Astrocyte of the hippocampus (primary cell): ENCODE results near the gene MEOX2.

Experiments
- DNase-seq: peaks from one replicate; pipeline ENCODE4 v3.0.0; 2011; ENCODE audit warnings: low read depth, low spot score

The MEOX2 gene

DNA sequence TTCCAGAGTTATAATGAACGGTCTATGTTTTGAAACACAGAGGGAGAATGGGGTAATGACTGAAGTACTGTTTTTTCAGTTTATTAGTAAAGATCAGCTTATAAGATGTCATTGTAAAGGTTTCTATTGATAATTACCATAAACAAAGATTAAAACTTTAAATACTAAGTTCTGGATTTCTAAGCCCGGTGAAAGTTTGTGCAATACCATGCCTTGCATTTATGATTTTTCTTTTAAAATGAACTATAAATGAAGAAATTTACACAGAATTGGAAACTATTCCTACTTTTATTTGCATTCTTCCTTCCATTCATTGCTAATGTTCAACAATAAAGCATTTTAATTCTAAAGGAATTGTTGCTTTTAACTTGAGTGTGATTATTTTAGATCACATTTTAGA is 4.9 kb downstream of the MEOX2 start:
- DNase-seq, result no peak

DNA sequence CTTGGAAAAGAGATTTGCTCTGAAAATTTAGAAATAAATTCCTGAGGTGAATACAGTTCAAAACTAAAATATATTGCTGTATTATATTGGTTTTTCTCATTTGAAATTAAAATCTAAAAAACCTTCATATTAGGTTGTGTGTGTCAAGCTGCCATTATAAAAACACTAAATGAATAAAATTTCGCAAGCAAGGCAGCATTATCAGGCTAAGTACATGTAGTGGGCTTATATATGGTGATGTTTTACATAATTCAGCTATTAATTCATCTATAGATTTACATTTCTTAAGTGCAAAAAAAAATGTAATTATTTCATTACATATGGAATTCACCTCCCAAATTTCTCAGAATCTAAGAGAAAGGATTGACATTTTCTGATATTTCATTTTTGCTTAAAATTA is 5.3 kb downstream of the MEOX2 start:
- DNase-seq, result no peak

DNA sequence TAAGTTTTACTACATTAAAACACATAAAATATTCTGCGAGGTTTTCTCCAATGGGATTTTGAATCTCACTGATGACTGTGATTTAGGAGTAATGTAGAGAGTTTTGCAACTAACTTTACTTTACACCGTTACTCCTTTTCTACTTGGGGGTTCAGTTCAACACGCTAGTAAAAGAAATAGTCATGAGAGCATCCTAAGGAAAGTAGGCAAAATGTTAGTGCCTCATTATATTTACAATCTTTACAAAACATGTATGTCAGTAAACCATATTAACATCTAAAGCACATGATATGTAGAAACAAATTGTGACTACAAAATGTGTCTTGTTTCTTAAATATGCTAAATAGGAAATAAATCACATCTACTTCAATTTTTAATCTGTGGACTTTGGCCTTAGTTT is 6.0 kb downstream of the MEOX2 start:
- no peak for DNase-seq

DNA sequence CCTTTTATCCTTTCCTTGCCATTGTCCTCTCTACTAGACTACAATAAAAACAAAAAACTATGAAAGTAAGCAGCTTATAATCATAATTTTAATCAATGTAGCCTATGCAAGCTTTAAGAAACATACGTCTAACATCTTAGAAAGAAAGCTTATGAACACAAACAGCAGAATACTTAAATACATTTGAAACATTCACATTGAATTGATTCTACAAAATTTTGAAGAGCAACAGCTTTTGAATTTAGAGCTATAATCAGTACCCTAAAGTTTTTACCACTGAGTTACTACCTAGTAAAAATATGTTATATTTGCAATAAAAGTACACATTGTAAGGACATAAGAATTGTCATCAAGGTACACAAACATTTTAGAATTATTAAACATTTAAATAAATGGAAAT is 7.2 kb downstream of the MEOX2 start:
- DNase-seq, result no peak

DNA sequence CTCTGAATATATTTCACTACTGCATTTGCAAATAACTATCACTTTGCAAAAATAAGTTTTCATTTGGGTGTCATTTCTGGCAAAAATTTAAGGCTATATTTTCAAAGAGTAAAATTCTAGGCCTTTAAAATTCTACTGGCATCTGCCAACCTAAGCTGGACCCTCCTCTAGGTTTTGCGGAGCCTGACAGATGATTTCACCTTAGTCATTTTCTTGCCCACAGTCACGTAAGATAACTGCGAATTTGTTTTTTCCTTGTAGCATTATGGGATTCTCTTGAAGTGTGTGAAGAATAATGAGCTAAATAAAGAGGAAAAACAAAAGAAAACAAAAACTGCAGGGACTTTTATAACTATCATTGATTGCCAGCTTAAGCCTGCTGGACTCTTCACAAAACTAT is 7.8 kb downstream of the MEOX2 start:
- DNase-seq, result no peak

DNA sequence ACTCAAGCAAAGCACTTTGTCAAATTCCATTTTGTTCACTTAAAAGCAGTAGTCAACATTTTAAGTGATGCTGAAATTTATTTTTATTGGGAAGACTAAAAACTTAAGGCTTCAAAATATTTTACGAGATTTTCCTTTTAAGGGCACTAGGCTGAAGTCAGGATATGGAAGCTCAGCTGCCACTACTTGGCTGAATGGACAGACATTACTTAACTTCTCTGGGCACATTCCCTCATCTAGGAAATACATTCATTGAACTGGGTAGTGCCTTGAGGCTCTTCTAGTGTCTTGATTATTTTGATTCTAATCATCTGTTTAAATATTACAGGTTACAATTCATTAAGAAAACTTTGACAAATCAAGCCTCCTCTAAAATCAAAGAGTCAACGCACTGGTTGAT is 11.1 kb downstream of the MEOX2 start:
- no peak for DNase-seq

DNA sequence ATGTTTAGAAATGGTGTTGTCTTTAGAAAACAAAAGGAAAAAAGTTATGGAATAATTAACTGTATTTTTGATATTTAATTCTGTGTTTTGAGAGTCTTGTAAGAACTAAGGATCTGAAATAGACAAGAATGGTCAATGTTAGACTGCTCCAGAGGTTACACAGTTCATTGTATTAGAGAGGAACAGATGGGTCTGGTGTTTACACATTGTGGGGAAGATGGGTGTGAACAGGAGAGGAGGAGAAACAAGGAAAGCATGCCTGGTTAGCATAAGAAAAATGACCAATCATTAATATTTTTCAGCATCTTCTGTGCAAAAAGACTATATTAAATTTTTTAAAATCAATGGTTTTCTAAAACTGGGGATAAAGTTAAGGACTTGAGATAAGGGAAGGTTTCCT is 11.9 kb downstream of the MEOX2 start:
- no peak for DNase-seq

DNA sequence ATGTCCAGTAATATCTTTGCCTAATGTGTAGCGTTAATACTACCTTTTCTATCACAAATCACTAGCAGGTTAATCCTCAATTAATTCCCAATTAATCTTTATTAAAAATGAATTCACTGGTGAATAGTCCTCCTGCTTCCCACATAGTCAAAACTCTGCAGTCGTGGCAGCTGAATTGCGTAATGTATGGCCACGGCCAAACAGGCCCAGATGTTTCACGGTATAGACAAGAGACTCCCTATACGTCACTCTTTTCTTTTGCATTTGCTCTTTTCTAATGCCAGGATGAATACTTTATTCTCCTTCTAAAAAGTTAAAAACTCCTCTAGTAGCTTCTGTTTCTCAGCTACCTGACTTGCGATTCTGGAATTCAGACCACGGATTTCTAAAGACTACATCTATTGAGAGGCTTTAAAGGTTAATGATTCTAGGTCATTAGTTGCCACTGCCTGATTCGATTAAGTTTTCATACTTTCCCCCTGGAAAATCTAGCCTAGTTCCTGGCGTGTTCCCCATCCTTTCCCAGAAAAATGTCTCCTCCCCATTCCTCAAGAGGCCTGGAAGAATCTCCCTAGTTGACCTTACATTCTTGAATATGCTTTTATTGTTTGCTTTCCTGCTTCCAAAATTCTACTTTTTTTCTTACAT is 16.9 kb downstream of the MEOX2 start:
- DNase-seq, result peak; percentile 1

DNA sequence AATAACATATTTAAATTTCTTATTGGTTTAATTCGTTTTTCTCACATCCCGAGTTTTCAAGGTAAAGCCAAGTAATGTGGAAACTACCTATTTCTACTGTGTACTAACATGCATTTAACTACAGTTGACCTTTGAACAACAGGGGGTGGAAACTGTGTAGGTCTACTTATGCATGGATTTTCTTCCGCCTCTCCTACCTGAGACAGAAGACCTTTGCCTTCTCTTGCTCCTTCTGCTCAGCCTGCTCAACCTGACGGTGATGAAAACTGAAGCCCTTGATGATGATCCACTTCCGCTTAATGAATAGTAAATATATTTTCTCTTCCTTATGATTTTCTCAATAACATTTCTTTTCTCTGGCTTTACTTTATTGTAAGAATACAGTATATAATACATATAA is 18.5 kb downstream of the MEOX2 start:
- no peak for DNase-seq

DNA sequence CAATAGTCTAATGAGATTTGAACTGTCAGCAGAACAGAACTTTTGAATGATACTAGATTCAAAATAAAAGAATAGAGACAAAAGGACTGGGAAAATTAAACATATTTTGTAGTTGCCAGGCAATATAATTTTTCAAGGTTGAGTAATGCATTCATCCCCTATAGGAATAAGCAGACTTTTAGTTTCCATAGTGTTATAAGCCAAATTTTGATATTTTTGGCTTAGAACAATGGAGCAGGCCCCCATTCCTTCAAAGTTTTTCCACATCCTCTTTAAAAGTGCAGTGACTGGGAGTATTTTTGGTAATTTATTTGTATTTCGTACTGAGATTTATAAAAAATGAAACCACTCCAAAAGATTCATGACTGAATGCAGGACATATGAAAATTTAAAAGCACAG is 24.0 kb downstream of the MEOX2 start:
- no peak for DNase-seq

DNA sequence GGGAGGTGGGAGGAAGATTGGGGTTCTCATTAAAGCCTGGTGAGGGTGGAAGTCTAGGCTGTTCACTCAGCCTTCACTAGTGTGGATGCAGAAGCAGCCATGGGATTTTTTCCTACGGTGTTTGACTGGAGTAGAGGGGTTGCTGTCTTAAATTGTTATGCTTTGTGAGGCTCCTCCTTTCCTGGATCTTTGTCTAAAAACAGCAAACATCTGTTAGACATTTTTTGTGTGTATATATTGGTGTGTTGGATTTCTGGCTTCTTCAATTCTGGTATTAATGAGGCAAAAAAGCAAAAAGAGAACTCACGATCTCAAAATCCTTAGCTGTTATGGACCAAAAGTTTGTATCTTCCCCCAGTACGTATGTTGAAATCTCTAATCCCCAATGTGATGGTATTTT is 28.2 kb downstream of the MEOX2 start:
- DNase-seq, result no peak

DNA sequence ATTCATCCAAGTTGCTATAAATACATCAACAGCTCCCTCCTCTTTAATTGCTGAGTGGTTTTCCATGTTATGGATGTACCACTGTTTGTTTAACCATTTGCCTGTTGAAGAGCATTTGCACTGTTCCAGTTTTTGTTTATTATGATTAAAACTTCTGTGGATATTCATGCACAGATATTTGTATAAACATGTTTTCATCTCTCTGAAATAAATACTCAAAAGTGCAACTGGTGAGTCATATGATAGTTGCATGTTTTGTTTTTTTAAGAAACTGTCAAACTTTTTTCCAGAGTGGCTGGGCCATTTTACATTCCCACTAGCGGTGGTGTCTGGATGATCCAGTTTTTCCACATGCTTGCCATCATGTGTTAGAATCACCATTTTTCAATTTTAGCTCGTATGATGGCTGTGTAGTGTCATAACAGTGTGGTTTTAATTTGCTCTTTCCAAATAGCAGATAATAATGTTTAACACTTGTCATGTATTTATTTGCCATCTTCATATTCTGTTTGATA is 33.6 kb downstream of the MEOX2 start:
- DNase-seq, result no peak

DNA sequence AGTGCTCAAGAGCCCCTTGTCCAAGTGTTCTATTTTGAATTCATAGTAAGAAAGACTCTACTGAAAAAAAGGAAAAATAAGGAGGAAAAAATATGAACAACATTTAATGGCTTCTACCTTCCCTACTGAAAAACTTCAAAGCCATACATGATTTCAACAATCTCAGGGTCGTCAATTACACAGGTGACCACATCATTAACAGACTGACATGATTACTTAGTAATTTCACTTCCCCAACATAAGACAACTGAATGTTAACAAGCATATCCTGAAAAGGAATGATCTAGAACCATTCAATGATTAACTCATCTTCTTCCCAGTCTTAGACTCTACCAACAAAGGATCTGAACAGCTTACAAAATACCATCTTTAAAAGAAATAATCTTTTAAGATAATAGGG is 34.8 kb downstream of the MEOX2 start:
- no peak for DNase-seq

DNA sequence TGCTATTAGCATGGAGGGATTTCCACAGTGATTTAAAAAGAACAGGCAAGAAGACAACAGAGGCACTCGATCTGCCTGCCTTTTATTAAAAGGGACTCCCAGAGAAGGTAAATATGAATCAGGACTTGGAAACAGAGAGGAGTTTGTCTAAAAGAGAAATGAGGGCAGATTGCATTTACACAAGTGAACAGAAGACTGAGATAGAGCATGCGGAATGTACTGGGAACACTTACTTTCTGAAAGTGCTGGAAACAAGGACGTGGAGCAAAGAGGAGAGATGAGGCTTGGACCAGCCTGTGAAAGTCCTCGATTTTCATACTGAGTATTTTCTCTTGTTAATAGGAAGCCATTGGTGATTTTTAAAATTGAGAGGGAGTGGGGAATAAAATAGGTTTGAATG is 35.7 kb downstream of the MEOX2 start:
- DNase-seq, result no peak

DNA sequence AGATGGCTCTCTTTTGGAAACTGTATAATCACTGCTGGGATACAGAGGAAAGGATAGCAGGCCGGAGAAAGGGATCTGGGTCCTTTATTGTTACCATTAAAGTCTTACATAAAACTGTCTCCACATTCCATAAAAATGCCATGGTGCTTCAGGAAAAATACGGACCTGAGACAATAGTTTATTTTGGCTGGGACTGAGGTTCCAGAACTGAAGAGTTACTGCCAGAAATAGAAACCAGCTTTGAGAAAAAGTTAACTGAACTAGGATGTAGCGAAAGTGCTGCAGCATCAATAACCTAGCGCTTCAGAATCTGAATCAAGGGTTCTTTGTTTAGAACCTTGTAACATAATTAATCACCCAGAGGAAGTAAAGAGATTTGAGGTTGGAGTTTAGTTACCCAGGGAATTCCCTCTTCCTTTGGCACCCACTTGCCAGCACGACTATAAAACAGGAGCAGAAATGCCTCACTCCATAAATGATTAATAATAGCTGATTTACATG is 38.0 kb downstream of the MEOX2 start:
- DNase-seq, result peak; percentile 13

DNA sequence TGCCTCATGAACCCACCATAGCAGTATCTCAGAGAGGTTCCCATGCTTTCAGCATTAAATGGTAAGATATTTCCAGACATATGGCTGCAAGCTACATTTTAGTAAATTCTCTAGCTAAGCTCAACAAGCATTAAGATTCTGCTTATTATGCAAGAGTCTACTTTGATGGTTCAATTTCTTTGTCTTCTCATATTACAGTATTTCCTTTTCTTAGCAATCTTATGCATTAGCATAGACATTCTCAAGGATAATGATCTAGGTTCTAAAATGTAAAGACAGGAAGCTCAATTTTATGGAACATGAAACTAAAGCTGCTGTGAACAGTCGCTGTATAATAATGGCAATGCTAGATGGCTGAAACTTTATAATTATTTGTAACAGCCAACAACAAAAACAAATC is 39.2 kb downstream of the MEOX2 start:
- DNase-seq, result no peak

DNA sequence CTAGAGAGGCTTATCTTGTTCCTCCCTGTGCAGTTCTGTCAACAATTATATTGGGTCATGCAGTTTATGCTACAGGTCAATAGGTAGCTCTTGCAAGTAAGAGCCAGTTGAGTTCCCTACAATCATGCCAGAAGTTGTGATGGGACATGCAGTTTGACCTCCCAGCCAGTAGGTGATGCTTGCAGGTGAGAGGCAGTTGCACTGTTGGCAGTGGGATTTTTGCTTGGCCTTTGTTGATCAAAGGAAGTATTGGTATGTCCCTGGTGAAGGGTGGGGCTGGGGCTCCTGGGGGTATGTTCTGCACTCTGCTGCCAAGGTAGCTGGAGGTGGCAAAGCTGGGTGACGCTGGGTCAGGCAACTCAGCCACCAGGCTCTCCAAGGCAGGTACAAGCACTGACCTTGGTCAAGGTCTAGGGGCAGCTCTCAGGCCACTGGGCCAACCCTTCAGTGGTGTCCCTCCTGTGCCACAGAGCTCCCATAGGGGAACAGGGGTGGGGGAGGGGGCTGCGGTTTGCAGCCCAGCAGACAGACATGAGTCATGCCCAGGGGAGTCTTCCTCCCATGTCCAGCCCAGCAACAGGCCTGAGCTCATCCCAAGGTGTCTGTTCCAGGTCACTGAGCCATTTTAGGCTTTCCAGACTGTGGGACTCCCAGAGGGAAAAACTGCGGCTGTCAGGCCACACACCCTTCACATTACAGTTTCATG is 43.3 kb downstream of the MEOX2 start:
- DNase-seq, result no peak

DNA sequence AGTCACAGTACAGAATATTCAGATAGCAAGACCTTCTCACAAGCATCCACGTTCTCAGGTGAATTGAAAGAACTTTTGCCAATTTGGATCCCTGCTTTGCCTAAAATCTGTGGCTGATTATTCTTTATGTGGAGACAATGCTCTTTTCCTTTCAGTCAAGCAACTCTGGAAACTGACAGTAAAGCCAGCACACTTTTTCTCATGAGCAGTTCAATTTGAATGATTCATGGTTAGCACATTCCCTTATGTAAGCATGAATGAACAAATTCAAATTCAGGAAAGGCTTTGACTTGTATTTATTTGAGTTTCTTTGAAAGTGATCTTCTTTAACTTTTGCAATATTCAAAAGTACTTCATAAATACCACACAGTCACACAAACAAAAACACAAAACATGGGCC is 57.6 kb downstream of the MEOX2 start:
- DNase-seq, result peak; percentile 55

DNA sequence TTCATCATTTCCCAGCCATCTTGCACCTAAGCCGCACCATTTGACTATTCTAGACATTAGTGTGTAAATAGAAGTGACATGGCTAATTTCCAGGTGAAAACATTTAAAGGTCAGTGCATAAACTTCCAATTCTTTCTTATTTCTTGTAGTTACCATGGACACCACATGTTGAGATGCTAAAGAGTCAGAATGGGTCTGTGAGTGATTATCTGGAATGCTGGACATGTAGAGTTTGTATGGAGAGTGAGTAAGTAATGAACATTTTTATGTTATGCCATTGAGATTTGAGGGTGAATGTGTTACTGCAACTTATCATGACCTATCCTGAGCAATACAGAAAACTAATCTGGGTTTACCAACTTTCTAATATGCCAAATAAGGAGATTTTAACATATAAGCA is 60.4 kb downstream of the MEOX2 start:
- DNase-seq, result peak; percentile 36

DNA sequence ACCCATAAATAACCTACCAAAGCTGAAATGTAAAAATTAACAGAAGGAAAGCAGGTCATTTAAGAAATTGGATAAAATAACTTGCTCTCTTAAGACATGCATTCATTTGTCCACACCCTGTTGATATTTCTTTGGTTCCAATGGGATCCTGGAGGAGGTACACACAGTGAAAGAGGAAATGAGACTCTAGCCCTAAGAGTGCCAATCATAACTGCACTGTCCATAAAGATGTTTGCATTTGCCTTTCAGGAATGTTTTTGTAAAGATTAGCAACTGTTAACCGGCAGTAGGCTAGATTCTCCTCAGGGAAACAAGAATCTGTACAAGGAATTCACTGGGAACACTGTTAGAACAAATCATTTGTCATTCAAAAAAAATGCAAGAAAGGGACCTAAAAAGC is 61.0 kb downstream of the MEOX2 start:
- peak; percentile 20 for DNase-seq

DNA sequence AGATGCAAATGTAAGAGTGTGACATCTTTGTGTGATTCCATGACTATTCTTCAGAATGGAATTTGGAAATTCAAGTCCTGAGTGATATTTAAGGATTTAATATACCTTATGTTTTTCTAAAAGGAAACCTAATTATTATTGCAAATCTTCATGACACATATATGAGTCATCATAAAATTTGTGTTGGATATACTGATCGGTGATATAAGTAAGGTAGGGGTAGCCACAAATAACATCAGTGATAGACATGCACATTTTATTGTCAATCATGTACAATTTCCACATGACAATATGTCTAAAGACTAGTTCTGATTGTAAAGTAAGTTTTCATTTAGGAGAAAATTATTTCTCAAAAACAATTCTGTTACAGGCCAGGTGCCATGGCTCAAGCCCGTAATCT is 65.0 kb downstream of the MEOX2 start:
- DNase-seq, result no peak

DNA sequence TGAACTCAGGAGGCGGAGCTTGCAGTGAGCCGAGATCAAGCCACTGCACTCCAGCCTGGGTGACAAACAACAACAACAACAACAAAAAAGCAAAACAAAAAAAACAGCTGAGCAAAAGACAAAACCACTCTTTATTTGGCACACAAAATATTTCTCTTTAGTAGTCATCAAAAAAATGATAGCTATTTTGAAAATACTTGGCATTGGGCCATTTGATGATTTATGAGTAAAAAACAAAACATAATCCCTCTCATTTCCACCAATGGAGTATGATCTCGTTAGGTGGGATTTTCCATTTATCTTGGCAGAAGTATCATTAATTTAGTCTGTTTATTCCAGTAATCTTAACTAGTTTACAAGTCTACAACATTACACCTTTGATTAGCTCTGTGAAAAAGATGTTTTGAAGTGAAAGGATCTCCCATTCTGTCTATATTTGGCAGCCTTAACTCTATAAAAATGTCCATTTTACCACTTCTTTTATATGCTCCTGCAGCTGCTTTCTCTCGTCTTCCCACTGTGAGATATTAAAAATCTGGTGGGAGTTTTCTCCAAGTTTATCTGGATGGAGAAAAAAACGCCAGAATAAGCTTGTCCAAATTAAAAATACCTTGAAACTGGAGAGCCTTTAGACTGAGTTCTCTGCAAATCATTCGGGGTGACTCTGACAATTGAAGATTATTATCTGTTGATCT is 65.8 kb downstream of the MEOX2 start:
- DNase-seq, result no peak

DNA sequence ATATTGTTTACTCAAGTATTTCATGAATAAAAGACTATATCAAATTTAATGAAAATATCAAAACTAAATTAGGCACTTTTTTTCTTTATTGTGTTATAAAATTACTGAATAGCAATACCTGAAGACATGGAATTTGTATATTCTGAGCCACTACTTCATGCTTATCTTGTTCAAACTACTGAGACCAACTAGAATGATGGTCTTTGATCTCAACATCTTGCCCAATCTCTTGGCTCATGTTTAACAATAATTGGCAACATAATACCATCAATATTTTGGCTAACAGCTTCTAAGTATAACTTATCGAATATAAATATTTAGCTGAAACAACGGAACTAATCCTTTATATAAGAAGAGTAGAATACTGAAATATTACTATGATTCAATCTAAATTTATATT is 68.2 kb downstream of the MEOX2 start:
- DNase-seq, result no peak
